Bronchial epithelial cell (primary cell): ENCODE measurements around the gene TRIM71. TPM values are rescaled to one million over a fixed set of nuclear protein-coding genes. Genes with fewer than 3 reads are reported as not detected.
A peak's percentile ranks its signal among the peaks of the same experiment; 100 is the strongest.
"Not testable (repeated sequence)": the region's sequence is repeated elsewhere in the genome, so short reads cannot be mapped to it uniquely, and the experiment has no call there.

Experiments
- DNase-seq: peaks from one replicate; pipeline ENCODE4 v3.0.0-alpha.2; 2010; ENCODE audit warnings: low read depth
- FAIRE-seq: peaks from 2 replicates; lab custom pipeline; 2011; peaks lifted over from hg19 to GRCh38; lab: Jason Lieb, UNC
- H3K27me3 ChIP-seq: 2 replicates; pipeline ENCODE4 v1.5.1; 2011; ENCODE audit warnings: low read length; ENCODE audit not compliant: control insufficient read depth, insufficient read depth
- H3K36me3 ChIP-seq: 2 replicates; pipeline ENCODE4 v1.5.1; 2011; ENCODE audit warnings: low read length; ENCODE audit not compliant: control insufficient read depth, insufficient read depth
- H3K4me3 ChIP-seq: 2 replicates; pipeline ENCODE4 v1.5.1; 2011; ENCODE audit warnings: mild to moderate bottlenecking, low read depth, low read length, control low read depth
- CTCF ChIP-seq: IDR thresholded peaks from 2 replicates; pipeline ENCODE4 v1.5.1; 2011; ENCODE audit warnings: mild to moderate bottlenecking, moderate library complexity, low read length, control low read depth, inconsistent platforms; ENCODE audit not compliant: insufficient read depth, severe bottlenecking
- total RNA-seq: library from RNA; depleted of rRNA; stranded (reverse); fragments of >200 nt; gene quantifications from 2 replicates; pipeline ENCODE4 v1.2.1, GENCODE V29; 2014

TRIM71 gene
- total RNA-seq, 1 donor from 2014 or later = not detected

DNA sequence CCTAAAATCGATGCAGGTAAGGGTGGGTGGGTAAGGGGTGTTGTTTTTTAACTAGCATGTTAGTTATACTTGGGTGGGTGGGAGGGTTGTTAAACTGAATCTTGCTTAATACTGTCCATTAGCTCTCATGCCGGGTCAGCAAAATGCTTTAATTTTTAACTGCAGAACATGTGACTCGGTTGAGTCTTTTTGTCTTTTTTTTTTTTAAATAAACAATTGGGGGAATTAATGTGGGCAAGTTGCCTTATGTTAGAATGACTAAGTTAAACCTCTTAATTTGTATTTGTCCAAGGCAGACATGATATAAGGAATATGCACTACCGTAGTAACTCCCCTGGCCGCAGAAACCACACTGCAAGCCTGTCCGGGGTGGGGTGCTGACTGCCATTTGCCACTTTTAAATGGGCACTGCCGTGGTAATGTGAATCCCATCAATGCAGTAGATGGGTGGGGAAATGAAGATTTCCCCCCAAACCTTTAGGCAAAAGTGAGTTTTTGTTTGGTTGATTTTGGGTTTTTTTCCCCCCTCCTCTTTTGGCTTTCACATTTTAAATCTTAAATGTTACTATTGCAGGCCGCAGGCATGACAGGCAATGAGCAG lies 79.3 kb downstream of the TRIM71 start:
- Histone ChIP-seq H3K27me3 (peaks cover 4% of the 10 kb centered on the region), H3K4me3 (no peak overlapping the region), H3K36me3 (no peaks in the 10 kb centered on the region)
- no peak for FAIRE-seq
- DNase-seq = no peak
- TF ChIP-seq CTCF = no peak

GRCh38 chr3:32897981-32898623 lies 80.3 kb downstream of the TRIM71 start:
- no peak for FAIRE-seq
- H3K4me3 ChIP-seq = no peak overlapping the region
- TF ChIP-seq CTCF = no peak
- H3K27me3 ChIP-seq = peaks cover 2% of the 10 kb centered on the region
- H3K36me3 ChIP-seq = no peaks in the 10 kb centered on the region
- DNase-seq = peak; percentile 37

DNA sequence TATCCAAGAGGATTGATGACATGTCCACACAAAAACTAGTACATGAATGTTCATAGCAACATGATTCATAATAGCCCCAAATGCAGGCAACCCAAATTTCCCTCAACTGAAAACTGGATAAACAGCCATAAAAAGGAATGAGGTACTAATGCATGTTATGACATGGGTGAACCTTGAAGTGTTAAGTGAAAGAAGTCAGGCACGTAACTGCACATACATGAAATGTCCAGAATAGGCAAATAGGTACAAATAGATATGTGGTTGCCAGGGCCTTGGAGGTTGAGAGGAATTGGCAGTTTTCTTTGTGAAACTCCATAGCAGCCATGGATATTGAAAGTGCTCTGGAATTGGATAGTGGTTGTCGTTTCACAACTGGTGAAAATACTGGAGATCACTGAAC lies 81.5 kb downstream of the TRIM71 start:
- no peak for FAIRE-seq
- DNase-seq = no peak
- no peak overlapping the region for H3K4me3 ChIP-seq
- no peaks in the 10 kb centered on the region for H3K36me3 ChIP-seq
- TF ChIP-seq CTCF = no peak
- H3K27me3 ChIP-seq = no peaks in the 10 kb centered on the region

DNA sequence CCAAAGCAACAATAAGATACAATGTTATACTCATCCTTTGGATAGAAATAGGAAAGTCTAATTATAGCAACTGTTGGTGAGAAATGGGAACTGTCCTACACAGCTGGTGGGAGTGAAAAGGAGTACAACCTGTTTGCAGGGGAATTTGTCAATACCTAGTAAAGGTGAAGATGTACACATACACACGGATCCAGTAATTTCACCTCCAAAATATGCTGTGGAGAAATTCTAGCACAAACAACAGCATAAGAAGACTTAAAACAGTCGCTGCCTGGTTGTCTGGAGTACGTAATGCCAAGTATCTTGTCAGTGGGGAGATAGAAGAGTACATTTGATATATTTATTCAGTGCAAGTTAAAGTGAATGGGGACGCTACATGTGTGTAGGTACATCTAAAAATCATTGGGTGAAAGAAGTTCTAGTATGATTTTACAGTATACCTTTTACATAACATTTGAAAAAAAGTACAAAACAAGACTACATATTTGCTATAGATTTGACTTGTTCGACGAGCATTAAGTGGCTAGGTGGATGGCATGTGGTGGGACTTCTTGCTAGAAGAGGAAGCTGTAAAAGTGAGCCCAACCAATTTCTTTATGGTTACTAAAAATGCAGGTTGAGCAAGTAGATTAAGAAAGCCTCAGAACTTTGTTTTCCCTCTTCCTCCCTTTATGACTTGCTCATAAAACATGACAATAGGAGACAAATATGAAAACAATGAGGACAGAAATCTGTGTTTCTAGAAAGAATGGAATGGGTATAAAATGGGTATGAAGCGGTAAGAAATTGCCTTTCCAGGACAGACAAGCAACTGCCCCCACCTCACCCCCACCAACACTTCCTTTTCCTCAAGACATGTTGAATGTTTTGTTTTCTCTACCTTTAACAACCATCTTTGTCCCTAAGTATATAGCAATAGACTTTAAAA lies 83.5 kb downstream of the TRIM71 start:
- DNase-seq = no peak
- no peak for FAIRE-seq
- TF ChIP-seq CTCF = no peak
- Histone ChIP-seq H3K27me3 (no peaks in the 10 kb centered on the region), H3K4me3 (no peak overlapping the region), H3K36me3 (no peaks in the 10 kb centered on the region)

DNA sequence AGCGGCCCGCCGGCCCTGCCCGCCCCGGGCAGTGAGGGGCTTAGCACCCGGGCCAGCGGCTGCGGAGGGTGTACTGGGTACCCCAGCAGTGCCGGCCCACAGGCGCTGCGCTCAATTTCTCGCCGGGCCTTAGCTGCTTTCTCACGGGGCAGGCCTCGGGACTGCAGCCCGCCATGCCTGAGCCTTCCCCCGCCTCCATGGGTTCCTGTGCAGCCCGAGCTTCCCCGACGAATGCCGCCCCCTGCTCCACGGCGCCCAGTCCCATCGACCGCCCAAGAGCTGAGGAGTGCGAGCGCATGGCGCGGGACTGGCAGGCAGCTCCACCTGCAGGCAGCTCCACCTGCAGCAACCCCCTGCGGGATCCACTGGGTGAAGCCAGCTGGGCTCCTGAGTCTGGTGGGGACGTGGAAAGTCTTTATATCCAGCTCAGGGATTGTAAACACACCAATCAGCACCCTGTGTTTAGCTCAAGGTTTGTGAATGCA lies 85.1 kb downstream of the TRIM71 start:
- not testable (repeated sequence) for FAIRE-seq, H3K27me3 ChIP-seq, H3K36me3 ChIP-seq, DNase-seq
- TF ChIP-seq CTCF = peak; percentile 34
- peak overlapping the region; percentile 23 for H3K4me3 ChIP-seq
